ENCODE results near the gene NUDT6.
"Not testable (repeated sequence)": the region's sequence is repeated elsewhere in the genome, so short reads cannot be mapped to it uniquely, and the experiment has no call there.

Gene NUDT6

GRCh38 chr4:122875949-122876348, 46.4 kb downstream of the NUDT6 start:
- DNase-seq (ENCODE audit: low spot score), result no peak

GRCh38 chr4:122873821-122874593, 48.4 kb downstream of the NUDT6 start:
- peak; percentile 72 for DNase-seq (ENCODE audit: low spot score)

GRCh38 chr4:122873146-122873545, 49.3 kb downstream of the NUDT6 start:
- DNase-seq (ENCODE audit: low spot score), result no peak

- DNase-seq (ENCODE audit: low spot score), result not testable (repeated sequence)
Measured at GRCh38 chr4:122868235-122868634, 54.2 kb downstream of the NUDT6 start.

GRCh38 chr4:122865425-122865824, 57.0 kb downstream of the NUDT6 start:
- DNase-seq (ENCODE audit: low spot score), result no peak

GRCh38 chr4:122863639-122864038, 58.8 kb downstream of the NUDT6 start:
- DNase-seq (ENCODE audit: low spot score), result no peak

GRCh38 chr4:122861172-122861943, 61.0 kb downstream of the NUDT6 start:
- no peak for DNase-seq (ENCODE audit: low spot score)

- DNase-seq (ENCODE audit: low spot score), result no peak
Measured at GRCh38 chr4:122858705-122859104, 63.7 kb downstream of the NUDT6 start.

- no peak for DNase-seq (ENCODE audit: low spot score)
Measured at GRCh38 chr4:122857160-122857559, 65.2 kb downstream of the NUDT6 start.

GRCh38 chr4:122855353-122855890, 67.0 kb downstream of the NUDT6 start:
- no peak for DNase-seq (ENCODE audit: low spot score)

GRCh38 chr4:122854447-122855352, 67.7 kb downstream of the NUDT6 start:
- DNase-seq (ENCODE audit: low spot score), result no peak

- DNase-seq (ENCODE audit: low spot score), result no peak
Measured at GRCh38 chr4:122851568-122851967, 70.8 kb downstream of the NUDT6 start.

- DNase-seq (ENCODE audit: low spot score), result not testable (repeated sequence)
Measured at GRCh38 chr4:122849789-122850188, 72.6 kb downstream of the NUDT6 start.

GRCh38 chr4:122847931-122848330, 74.5 kb downstream of the NUDT6 start:
- DNase-seq (ENCODE audit: low spot score), result no peak

GRCh38 chr4:122845760-122846159, 76.6 kb downstream of the NUDT6 start:
- DNase-seq (ENCODE audit: low spot score), result no peak

GRCh38 chr4:122845066-122845465, 77.3 kb downstream of the NUDT6 start:
- DNase-seq (ENCODE audit: low spot score), result no peak

GRCh38 chr4:122844391-122844790, 78.0 kb downstream of the NUDT6 start:
- DNase-seq (ENCODE audit: low spot score), result not testable (repeated sequence)

GRCh38 chr4:122842984-122843531, 79.3 kb downstream of the NUDT6 start:
- no peak for DNase-seq (ENCODE audit: low spot score)

All from RKO (cell line).